ENCODE data around the gene EHD2.
A peak's percentile ranks its signal among the peaks of the same experiment; 100 is the strongest.
"Not testable (repeated sequence)": the region's sequence is repeated elsewhere in the genome, so short reads cannot be mapped to it uniquely, and the experiment has no call there.

Gene EHD2

DNA sequence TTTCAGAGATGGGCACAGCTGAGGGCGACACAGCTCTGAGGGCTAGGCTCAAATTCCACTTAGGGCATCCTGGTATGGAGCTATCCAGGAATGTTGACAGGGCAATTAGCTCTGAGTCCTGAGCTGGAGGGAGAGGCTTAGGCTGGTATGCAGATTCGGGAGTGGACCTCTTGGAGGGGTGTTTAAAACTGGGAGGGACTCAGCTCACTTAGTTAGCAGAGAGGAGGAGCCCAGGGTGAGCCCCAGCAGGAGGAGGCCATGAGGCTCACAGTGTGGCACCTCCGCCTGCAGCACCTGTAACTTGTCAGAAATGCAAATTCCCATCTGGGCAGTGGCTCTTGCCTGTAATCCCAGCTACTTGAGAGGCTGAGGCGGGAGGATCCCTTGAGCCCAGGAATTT, 21.9 kb downstream of the EHD2 start:
- DNase-seq: no peak
- in situ Hi-C loops (cut with MboI; ENCODE audit: low pct_unique_long_range_greater_than_20kb, low sequenced_read_pairs): no loop called here

DNA sequence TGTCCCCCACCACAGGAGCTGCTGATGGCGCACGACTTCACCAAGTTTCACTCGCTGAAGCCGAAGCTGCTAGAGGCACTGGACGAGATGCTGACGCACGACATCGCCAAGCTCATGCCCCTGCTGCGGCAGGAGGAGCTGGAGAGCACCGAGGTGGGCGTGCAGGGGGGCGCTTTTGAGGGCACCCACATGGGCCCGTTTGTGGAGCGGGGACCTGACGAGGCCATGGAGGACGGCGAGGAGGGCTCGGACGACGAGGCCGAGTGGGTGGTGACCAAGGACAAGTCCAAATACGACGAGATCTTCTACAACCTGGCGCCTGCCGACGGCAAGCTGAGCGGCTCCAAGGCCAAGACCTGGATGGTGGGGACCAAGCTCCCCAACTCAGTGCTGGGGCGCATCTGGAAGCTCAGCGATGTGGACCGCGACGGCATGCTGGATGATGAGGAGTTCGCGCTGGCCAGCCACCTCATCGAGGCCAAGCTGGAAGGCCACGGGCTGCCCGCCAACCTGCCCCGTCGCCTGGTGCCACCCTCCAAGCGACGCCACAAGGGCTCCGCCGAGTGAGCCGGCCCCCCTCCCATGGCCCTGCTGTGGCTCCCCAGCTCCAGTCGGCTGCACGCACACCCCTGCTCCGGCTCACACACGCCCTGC, 27.8 kb downstream of the EHD2 start:
- DNase-seq: no peak

DNA sequence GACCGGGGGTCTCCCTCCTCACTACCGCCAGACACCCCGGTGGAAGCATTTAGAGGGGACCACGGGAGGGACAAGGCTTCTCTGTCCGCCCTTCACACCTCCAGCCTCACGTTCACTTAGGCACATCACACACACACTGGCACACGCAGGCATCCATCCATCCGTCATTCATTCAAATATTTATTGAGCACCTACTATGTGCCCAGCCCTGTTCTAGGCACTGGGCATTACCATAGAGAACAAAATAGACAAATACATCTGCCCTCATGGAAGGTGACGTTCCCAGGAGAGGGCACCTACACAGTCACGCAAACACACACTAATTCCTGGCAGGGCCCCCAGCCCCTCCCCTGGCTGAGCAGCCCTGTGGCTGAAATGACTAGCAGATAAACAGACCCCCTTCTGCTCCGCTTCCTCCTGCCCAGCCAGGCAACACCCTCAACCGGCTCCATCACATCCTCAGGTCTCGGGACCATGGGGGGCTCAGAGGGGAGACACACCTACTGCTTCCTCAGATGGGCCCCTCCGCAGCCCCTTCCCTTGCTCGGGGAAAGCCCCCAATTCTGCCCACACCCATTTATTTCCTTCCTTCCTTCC, 28.4 kb downstream of the EHD2 start:
- in situ Hi-C loops (cut with MboI; ENCODE audit: low pct_unique_long_range_greater_than_20kb, low sequenced_read_pairs): no loop called here

More for the DNA sequence above, 27.8 kb downstream of the EHD2 start:
- in situ Hi-C loops (cut with MboI; ENCODE audit: low pct_unique_long_range_greater_than_20kb, low sequenced_read_pairs): no loop called here

DNA sequence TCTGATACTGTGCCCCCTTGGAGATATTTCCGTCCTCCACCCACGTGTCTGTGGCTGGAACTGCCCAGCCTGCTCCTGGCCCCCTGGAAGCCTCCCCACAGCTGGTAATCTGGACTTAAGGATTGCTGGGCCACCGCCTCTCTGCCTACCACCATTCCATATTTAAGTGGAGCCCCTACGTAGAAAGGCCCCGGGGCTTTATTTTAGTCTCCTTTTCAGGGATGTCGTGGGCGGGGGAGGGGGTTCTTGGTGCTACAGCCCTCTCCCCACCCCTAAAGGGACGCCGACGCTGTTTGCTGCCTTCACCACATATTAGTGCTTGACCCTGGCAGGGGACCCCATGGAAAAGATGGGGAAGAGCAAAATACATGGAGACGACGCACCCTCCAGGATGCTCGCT, 29.4 kb downstream of the EHD2 start:
- in situ Hi-C loops (cut with MboI; ENCODE audit: low pct_unique_long_range_greater_than_20kb, low sequenced_read_pairs): no loop called here
- no peak for DNase-seq

More for the DNA sequence above, 28.4 kb downstream of the EHD2 start:
- no peak for DNase-seq

DNA sequence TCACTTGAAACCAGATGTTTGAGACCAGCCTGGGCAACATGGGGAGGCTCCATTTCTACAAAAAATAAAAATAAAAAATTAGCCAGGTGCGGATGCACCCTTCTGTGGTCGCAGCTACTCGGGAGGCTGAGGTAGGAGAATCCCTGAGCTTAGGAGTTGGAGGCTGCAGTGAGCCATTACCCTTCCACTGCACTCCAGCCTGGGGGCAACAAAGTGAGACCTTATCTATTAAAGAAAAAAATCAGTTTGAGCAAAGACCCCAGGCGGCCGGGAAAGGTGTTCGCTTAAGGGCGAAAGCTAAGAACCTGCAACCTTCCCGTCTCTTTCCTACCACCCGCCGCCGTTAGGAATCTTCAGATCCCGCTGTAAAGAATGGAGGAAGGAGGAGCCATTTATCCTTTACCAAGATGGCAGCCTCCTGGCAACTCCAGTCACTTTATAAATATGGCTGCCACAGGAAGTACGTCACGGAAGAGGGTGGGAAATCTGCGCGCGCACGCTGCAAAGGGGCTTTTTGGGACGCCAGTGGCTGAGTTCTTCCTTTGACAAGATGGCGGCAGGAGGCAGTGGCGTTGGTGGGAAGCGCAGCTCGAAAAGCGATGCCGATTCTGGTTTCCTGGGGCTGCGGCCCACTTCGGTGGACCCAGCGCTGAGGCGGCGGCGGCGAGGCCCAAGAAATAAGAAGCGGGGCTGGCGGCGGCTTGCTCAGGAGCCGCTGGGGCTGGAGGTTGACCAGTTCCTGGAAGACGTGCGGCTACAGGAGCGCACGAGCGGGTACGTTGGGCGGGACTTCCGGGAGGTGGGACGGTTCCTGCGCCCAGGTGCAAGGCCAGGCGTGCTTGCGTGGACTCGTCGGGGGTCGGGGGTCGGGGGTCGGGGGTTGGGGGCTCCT, 32.0 kb downstream of the EHD2 start, which contains the start of gene NOP53:
TSS of gene NOP53 (plus strand) at position 537 of the 892 bp plus-strand sequence. CDS start at position 551, 14 bp downstream.
- in situ Hi-C loops (cut with MboI; ENCODE audit: low pct_unique_long_range_greater_than_20kb, low sequenced_read_pairs): no loop called here

DNA sequence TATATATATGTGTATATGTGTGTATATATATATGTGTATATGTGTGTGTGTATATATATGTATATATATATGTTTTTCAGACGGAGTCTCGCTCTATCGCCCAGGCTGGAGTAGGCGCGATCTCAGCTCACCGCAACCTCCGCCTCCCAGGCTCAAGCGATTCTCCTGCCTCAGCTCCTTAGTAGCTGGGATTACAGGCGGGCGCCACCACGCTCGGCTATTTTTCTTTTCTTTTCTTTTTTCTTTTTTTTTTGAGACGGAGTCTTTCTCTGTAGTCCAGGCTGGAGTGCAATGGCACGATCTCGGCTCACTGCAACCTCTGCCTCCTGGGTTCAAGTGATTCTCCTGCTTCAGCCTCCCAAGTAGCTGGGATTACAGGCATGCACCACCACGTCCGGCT, 32.9 kb downstream of the EHD2 start:
- in situ Hi-C loops (cut with MboI; ENCODE audit: low pct_unique_long_range_greater_than_20kb, low sequenced_read_pairs): not testable (repeated sequence)

More for the DNA sequence above, 32.0 kb downstream of the EHD2 start, which contains the start of gene NOP53:
- peak; percentile 98 for DNase-seq

DNA sequence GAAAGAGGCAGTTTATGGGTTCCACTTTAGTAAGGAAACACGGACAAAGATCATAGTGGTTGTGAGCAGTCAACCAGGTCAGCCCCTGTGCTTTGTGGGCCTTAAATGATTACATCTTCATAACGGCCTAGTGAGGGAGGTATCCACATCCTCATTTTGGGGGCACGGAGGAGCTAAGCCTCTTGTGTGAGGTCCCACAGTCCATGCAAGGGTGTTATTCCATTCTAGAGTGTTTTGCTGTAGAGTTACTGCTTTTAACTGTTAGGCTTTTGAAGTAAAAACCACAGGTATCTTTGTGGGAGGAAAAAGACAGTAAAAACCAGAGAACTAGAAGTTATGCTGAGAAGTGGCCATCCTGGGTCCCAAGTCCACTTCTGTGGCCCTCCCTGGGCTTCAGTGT, 36.1 kb downstream of the EHD2 start:
- no peak for DNase-seq
- in situ Hi-C loops (cut with MboI; ENCODE audit: low pct_unique_long_range_greater_than_20kb, low sequenced_read_pairs): no loop called here

More for the DNA sequence above, 32.9 kb downstream of the EHD2 start:
- not testable (repeated sequence) for DNase-seq

DNA sequence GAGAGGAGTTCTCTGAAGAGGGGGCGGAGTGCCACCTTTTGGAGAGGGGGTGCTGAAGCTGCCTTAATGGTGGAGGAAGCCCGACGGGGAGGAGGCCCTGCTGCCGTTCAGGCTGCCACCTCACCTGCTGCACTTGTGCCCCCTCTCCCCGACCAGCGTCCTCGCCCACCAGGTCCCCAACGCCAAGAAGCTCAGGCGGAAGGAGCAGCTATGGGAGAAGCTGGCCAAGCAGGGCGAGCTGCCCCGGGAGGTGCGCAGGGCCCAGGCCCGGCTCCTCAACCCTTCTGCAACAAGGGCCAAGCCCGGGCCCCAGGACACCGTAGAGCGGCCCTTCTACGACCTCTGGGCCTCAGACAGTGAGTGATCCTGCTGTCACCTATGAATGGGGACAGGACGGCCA, 37.5 kb downstream of the EHD2 start:
- DNase-seq: no peak
- in situ Hi-C loops (cut with MboI; ENCODE audit: low pct_unique_long_range_greater_than_20kb, low sequenced_read_pairs): no loop called here

DNA sequence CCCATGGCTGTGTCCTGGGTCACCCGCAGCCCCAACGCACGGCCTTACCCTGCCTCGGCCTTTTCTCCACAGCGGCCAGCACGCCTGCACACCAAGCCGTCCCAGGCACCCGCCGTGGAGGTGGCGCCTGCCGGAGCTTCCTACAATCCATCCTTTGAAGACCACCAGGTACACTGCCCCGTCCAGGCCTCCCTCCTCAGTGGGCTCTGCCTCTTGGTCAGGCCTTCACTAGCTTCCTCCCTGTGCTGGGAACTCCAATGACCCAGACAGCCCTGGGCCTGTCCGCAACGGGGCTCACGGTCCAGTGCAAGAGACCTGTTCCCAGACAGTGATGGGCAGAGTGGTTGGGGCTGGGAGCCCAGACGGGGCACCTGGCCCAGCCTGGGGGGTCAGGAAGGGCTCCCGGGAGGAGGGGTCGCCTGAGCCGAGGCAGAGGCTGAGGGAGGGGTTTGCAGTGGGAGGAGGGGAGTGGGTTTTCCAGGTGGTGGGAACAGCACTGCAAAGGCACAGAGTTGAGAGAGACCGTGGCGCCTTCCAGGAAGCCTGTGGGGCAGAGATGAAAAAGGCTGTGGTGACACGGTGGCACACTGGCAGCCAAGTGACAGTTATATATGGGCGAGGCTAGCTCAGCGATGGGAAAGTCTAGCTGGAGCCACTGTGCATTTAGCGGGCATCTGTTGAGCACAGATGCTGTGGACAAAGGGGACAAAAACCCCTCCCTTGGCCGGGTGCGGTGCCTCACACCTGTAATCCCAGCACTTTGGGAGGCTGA, 39.4 kb downstream of the EHD2 start:
- in situ Hi-C loops (cut with MboI; ENCODE audit: low pct_unique_long_range_greater_than_20kb, low sequenced_read_pairs): no loop called here
- no peak for DNase-seq

DNA sequence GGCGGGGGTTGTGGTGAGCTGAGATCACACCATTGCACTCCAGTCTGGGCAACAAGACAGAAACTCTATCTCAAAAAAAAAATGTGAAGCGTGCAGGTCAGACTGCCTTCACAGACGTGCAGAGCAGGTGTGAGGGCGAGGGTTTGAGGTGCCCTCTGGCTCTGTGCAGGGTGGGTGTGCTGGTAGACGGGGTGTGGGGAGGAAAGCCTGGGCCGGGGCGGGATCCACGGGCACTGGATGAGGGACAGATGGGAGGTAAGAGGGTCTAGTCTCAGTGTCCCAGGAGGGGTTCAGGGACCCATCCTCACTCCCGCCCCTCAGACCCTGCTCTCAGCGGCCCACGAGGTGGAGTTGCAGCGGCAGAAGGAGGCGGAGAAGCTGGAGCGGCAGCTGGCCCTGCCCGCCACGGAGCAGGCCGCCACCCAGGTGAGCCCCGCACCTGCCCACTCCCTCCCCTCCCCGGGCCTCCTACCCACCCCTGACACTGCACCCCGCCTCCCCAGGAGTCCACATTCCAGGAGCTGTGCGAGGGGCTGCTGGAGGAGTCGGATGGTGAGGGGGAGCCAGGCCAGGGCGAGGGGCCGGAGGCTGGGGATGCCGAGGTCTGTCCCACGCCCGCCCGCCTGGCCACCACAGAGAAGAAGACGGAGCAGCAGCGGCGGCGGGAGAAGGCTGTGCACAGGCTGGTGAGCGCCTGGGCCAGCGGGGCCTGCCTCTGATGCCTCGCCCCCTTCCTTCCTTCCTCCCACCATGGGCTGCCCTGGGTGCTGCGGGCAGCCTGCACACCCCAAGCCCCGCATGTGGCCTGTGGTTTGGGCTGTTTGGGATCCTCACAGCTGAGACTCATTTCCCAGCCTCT, 41.2 kb downstream of the EHD2 start:
- in situ Hi-C loops (cut with MboI; ENCODE audit: low pct_unique_long_range_greater_than_20kb, low sequenced_read_pairs): no loop called here
- no peak for DNase-seq

DNA sequence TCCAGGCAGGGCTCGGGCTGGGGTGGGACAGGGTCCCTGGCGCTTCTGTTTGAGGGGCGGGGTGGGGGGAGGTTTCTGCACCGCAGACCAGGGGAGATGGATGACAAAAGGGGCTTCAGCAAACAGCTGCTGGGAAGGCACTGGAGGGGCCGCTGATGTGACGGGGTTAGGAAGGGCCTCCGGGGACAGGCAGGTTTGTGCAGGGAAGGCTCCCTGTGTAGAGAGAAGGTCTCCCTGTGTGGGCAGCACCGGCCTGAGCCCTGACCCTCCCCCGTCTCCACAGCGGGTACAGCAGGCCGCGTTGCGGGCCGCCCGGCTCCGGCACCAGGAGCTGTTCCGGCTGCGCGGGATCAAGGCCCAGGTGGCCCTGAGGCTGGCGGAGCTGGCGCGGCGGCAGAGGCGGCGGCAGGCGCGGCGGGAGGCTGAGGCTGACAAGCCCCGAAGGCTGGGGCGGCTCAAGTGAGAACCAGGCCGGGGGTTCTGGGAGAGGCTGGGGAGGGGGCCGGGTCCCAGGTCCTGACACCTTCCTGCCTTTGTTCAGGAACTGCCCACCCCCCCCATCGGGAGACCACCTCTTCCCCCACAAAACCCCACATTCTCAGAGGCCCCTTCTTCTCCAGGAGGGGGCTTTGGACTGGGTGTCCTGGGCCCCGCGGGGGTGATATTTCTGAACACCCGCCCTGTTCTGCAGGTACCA, 42.0 kb downstream of the EHD2 start:
- in situ Hi-C loops (cut with MboI; ENCODE audit: low pct_unique_long_range_greater_than_20kb, low sequenced_read_pairs): no loop called here

DNA sequence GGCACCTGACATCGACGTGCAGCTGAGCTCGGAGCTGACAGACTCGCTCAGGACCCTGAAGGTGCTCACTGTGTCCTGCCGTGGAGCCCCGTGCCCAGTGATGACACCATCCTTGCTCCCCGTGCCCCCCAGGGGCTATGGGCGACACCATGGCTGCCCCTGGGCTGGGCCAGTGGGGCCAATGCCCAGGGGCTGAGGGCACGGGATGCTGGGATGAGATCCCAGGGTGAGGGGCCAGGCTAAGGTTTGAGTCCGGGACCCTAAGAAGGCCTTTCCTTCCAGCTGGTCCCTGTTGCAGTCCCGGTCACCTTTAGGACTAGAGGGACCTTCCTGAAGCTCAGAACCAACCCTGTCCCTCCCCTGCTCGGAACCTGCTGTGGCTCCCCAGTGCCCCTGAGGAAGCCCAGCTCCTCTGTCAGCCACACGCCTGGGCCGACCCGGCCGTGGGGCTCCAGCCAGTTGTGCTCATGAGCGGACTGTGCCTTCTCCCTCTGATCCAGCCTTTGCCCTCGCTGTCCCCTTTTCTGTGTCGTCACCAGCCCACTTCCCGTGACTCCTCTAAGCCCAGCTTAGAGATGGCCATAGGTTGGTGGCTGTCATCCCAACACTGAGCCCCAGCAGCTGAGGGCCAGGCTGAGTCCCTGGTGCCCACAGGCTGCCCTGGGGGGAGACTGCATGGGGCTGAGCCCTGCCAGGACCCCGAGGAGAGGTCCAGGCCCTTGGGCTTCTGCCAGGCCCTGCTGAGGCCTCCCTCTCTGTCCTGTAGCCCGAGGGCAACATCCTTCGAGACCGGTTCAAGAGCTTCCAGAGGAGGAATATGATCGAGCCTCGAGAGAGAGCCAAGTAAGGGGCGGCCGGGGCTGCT, 42.8 kb downstream of the EHD2 start:
- in situ Hi-C loops (cut with MboI; ENCODE audit: low pct_unique_long_range_greater_than_20kb, low sequenced_read_pairs): no loop called here
- DNase-seq: no peak

More for the DNA sequence above, 42.0 kb downstream of the EHD2 start:
- DNase-seq: no peak

DNA sequence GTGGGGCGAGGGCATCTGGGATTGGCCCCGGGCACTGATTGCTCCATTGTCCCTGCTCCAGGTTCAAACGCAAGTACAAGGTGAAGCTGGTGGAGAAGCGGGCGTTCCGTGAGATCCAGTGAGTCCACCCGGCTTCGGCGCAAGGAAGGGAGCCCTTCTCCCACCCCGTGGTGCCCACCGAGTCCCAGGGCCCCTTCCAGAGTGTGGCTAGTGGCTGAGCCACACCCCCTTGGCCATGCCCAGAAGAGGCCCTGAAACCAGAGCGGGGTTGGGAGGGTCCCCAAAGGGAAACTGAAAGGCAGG, 43.4 kb downstream of the EHD2 start:
- DNase-seq: no peak
- in situ Hi-C loops (cut with MboI; ENCODE audit: low pct_unique_long_range_greater_than_20kb, low sequenced_read_pairs): no loop called here

DNA sequence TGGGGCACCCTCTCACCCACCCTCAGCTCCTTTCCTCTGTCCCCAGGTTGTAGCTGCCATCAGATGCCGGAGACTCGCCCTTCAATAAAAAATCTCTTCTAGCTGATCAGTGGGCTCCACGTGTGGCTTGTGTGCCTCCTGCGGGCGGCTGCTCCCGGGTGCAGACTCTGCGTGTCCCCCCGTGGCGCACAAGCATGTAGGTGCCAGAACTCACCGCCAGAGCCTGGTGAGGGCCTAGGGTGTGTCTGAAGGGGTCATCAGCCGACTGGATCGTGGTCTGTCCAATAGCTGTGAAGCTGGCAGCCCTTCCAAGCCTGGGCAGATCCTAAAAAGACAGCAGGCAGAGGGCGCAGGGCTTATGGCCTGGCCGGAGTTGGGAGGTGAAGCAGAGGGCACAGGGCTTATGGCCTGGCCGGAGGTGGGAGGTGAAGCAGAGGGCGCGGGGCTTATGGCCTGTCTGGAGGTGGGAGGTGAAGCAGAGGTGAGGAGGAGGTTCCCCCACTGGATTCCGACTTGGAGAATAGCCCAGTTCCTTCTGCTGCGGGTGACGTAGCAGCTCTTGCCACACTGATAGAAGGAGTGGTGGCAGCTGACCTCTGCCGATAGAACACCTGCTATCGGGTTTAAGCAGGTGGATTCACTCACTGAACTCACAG, 43.9 kb downstream of the EHD2 start:
- in situ Hi-C loops (cut with MboI; ENCODE audit: low pct_unique_long_range_greater_than_20kb, low sequenced_read_pairs): no loop called here
- no peak for DNase-seq

DNA sequence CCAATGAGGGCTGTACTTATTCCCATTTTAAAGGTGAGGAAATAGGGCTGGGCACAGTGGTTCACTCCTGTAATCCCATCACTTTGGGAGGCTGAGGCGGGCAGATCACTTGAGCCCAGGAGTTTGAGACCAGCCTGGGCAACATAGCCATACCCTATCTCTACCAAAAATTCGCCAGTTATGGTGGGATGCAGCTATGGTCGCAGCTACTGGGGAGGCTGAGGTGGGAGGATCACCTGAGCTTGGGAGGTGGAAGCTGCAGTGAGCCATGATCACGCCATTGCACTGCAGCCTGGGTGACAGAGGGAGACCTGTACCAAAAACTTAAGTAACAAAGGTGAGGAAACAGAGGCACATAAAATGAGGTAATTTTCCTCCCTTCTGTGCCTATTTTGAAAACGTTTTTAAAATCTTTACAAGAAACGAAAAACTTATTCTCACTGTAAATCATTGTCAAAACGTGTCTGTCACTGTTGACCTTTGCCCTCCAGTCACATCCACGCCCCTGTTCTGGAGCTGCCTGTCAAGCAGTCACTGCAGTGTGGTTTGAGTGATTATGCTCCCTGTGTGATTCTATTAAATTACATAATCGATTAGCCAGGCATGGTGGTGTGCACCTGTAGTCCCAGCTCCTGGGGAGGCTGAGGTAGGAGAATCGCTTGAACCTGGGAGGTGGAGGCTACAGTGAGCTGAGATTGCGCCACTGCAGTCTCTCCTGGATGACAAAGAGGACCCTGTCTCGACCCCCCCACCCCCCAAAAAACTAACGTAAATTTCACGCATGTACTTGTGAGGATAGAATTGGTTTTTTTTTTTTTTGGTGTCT, 44.6 kb downstream of the EHD2 start:
- in situ Hi-C loops (cut with MboI; ENCODE audit: low pct_unique_long_range_greater_than_20kb, low sequenced_read_pairs): no loop called here
- DNase-seq: no peak

DNA sequence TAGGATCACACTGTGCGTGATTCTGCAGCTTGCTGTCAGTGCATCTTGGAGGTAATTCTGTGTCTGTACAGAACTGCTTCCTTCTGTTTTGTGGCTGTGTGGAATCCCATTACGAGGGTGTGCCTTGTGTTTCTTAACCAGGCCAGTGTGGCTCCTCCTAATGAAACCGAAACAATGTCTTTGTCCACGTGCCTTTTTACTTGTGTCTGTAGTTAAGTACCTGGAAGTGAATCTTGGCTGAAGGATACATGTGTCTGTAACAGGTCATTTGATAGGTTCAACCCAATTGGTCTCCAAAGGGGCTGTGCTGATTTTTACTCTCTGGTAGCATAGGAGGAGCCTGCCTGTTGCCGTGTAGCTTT, 45.2 kb downstream of the EHD2 start:
- in situ Hi-C loops (cut with MboI; ENCODE audit: low pct_unique_long_range_greater_than_20kb, low sequenced_read_pairs): no loop called here
- DNase-seq: no peak
